Astrocyte (in vitro differentiated cells and primary cell): ENCODE data around the gene ANLN. TPM values are rescaled to one million over a fixed set of nuclear protein-coding genes. Genes with fewer than 3 reads are reported as not detected.
"Not testable (repeated sequence)": the region's sequence is repeated elsewhere in the genome, so short reads cannot be mapped to it uniquely, and the experiment has no call there.

Source experiments
- DNase-seq: peaks from one replicate; pipeline ENCODE4 v3.0.0-alpha.2; 2010; ENCODE audit warnings: low read depth
- FAIRE-seq: peaks from 2 replicates; lab custom pipeline; 2011; peaks lifted over from hg19 to GRCh38; lab: Jason Lieb, UNC
- H2AFZ ChIP-seq: 2 replicates; pipeline ENCODE4 v1.6.0; 2012; ENCODE audit warnings: low read depth, low read length, inconsistent platforms
- H3K27ac ChIP-seq: 2 replicates; pipeline ENCODE4 v1.5.1; 2011; ENCODE audit warnings: low read depth, low read length, inconsistent platforms
- H3K27me3 ChIP-seq: 2 replicates; pipeline ENCODE4 v1.6.0; 2011; ENCODE audit warnings: low read length, inconsistent platforms; ENCODE audit not compliant: insufficient read depth
- H3K36me3 ChIP-seq: 2 replicates; pipeline ENCODE4 v1.5.1; 2011; ENCODE audit warnings: low read length, inconsistent platforms; ENCODE audit not compliant: insufficient read depth
- H3K4me1 ChIP-seq: 2 replicates; pipeline ENCODE4 v1.5.1; 2011; ENCODE audit warnings: low read length, inconsistent platforms; ENCODE audit not compliant: insufficient read depth
- H3K4me2 ChIP-seq: 2 replicates; pipeline ENCODE4 v1.6.0; 2012; ENCODE audit warnings: low read length, inconsistent platforms
- H3K4me3 ChIP-seq: 2 replicates; pipeline ENCODE4 v1.5.1; 2011; ENCODE audit warnings: low read depth, mild to moderate bottlenecking, low read length, inconsistent platforms; ENCODE audit not compliant: insufficient read depth
- H3K79me2 ChIP-seq: 2 replicates; pipeline ENCODE4 v1.6.0; 2012; ENCODE audit warnings: mild to moderate bottlenecking, low read length, inconsistent platforms; ENCODE audit not compliant: insufficient read depth
- H3K9ac ChIP-seq: 2 replicates; pipeline ENCODE4 v1.6.0; 2012; ENCODE audit warnings: mild to moderate bottlenecking, low read length, inconsistent platforms
- H3K9me3 ChIP-seq: 2 replicates; pipeline ENCODE4 v1.5.1; 2012; ENCODE audit warnings: low read depth, mild to moderate bottlenecking, low read length, inconsistent platforms; ENCODE audit not compliant: insufficient read depth
- H4K20me1 ChIP-seq: 2 replicates; pipeline ENCODE4 v1.6.0; 2012; ENCODE audit warnings: low read length, inconsistent platforms; ENCODE audit not compliant: insufficient read depth
- H3K27ac Mint-ChIP-seq: one replicate; pipeline ENCODE4 v1.8.0; 2021; ENCODE audit warnings: mild to moderate bottlenecking, mixed read lengths; ENCODE audit not compliant: unreplicated experiment
- H3K27me3 Mint-ChIP-seq: one replicate; pipeline ENCODE4 v1.8.0; 2021; ENCODE audit warnings: low read depth, mixed read lengths; ENCODE audit not compliant: unreplicated experiment
- H3K36me3 Mint-ChIP-seq: one replicate; pipeline ENCODE4 v1.8.0; 2021; ENCODE audit warnings: low read depth, mixed read lengths; ENCODE audit not compliant: unreplicated experiment
- H3K4me1 Mint-ChIP-seq: one replicate; pipeline ENCODE4 v1.8.0; 2021; ENCODE audit warnings: low read depth, mixed read lengths; ENCODE audit not compliant: unreplicated experiment
- H3K4me3 Mint-ChIP-seq: one replicate; pipeline ENCODE4 v1.8.0; 2021; ENCODE audit warnings: mild to moderate bottlenecking, moderate library complexity, mixed read lengths; ENCODE audit not compliant: unreplicated experiment
- H3K9me3 Mint-ChIP-seq: one replicate; pipeline ENCODE4 v1.8.0; 2021; ENCODE audit warnings: mild to moderate bottlenecking, mixed read lengths; ENCODE audit not compliant: unreplicated experiment
- EZH2 ChIP-seq: IDR thresholded peaks from 2 replicates; pipeline ENCODE4 v1.6.1; 2012; ENCODE audit warnings: mild to moderate bottlenecking, low read length, inconsistent platforms; ENCODE audit not compliant: insufficient read depth
- total RNA-seq: library from RNA; stranded (reverse); gene quantifications from 2 replicates; pipeline ENCODE4 v1.2.1, GENCODE V29; 2021
- TF ChIP-seq, protein P1 (sequence below): IDR thresholded peaks from 2 replicates; pipeline ENCODE4 v1.5.1; 2011; ENCODE audit warnings: low read depth, mild to moderate bottlenecking, inconsistent platforms, low read length, moderate library complexity; ENCODE audit not compliant: insufficient read depth

ANLN gene
- total RNA-seq, 1 donor from 2014 or later = 20.4 TPM

DNA sequence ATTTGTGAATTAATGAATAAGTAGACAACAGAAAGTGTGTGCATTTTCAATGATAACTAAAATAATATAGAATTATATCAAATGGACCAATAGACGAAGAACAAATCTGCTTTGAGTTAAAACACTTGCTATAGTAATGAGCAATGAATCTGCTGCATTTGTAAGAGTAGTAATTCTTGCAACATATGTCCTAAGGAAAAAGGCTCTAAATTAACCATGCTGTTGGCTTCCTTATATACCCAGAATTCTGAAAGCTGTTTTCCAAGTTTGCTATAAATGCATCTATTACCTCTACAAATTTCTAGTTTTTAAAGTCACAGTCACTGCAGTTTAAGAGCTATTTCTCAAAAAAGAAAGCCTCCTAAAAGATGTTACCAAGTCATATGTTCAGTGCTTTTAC lies 20.5 kb upstream of the ANLN start:
- Histone ChIP-seq H3K9ac (no peak overlapping the region), H3K27me3 (no peaks in the 10 kb centered on the region), H3K4me2 (no peak overlapping the region), H3K36me3 (no peaks in the 10 kb centered on the region), H3K9me3 (no peaks in the 10 kb centered on the region), H3K79me2 (no peaks in the 10 kb centered on the region), H4K20me1 (no peaks in the 10 kb centered on the region), H3K4me3 (no peak overlapping the region), H3K4me1 (peaks cover 3% of the 10 kb centered on the region), H2AFZ (no peak overlapping the region), H3K27ac (no peak overlapping the region)
- no peak overlapping the region for H3K4me3 Mint-ChIP-seq
- DNase-seq (no peak), FAIRE-seq (no peak)
- no peaks in the 10 kb centered on the region for H3K9me3 Mint-ChIP-seq
- peaks cover 6% of the 10 kb centered on the region for H3K27me3 Mint-ChIP-seq
- no peaks in the 10 kb centered on the region for H3K4me1 Mint-ChIP-seq
- no peaks in the 10 kb centered on the region for H3K36me3 Mint-ChIP-seq
- no peak overlapping the region for H3K27ac Mint-ChIP-seq
- TF ChIP-seq, protein P1, sequence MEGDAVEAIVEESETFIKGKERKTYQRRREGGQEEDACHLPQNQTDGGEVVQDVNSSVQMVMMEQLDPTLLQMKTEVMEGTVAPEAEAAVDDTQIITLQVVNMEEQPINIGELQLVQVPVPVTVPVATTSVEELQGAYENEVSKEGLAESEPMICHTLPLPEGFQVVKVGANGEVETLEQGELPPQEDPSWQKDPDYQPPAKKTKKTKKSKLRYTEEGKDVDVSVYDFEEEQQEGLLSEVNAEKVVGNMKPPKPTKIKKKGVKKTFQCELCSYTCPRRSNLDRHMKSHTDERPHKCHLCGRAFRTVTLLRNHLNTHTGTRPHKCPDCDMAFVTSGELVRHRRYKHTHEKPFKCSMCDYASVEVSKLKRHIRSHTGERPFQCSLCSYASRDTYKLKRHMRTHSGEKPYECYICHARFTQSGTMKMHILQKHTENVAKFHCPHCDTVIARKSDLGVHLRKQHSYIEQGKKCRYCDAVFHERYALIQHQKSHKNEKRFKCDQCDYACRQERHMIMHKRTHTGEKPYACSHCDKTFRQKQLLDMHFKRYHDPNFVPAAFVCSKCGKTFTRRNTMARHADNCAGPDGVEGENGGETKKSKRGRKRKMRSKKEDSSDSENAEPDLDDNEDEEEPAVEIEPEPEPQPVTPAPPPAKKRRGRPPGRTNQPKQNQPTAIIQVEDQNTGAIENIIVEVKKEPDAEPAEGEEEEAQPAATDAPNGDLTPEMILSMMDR = no peak
- no peak for TF ChIP-seq EZH2

DNA sequence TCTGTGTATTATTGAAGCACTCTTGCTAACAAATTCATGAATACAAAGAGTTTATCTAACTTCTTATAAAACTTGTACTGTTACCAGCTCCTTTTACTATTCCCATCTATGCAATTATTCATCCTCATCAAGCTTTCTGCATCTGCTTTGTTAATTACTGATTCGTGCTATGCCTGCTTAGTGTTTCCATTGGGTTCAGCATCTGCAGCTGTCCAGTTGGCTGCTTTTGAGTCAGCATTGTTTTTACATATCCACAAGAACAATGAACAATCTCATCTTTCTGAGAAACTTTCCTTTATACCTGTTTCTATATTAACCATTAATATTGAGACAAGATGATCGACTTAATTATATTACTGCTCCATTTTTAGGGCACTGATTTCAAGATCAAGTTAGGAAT lies 19.6 kb upstream of the ANLN start:
- H3K27ac Mint-ChIP-seq = no peak overlapping the region
- DNase-seq (no peak), FAIRE-seq (no peak)
- Histone ChIP-seq H3K9ac (no peak overlapping the region), H3K27ac (no peak overlapping the region), H2AFZ (no peak overlapping the region), H4K20me1 (no peaks in the 10 kb centered on the region), H3K4me2 (no peak overlapping the region), H3K36me3 (no peaks in the 10 kb centered on the region), H3K9me3 (no peaks in the 10 kb centered on the region), H3K79me2 (no peaks in the 10 kb centered on the region), H3K4me3 (no peak overlapping the region), H3K27me3 (no peaks in the 10 kb centered on the region), H3K4me1 (peaks cover 3% of the 10 kb centered on the region)
- H3K36me3 Mint-ChIP-seq = no peaks in the 10 kb centered on the region
- peaks cover 6% of the 10 kb centered on the region for H3K27me3 Mint-ChIP-seq
- H3K9me3 Mint-ChIP-seq = no peaks in the 10 kb centered on the region
- no peaks in the 10 kb centered on the region for H3K4me1 Mint-ChIP-seq
- no peak for TF ChIP-seq EZH2
- TF ChIP-seq, protein P1 = no peak
- no peak overlapping the region for H3K4me3 Mint-ChIP-seq

DNA sequence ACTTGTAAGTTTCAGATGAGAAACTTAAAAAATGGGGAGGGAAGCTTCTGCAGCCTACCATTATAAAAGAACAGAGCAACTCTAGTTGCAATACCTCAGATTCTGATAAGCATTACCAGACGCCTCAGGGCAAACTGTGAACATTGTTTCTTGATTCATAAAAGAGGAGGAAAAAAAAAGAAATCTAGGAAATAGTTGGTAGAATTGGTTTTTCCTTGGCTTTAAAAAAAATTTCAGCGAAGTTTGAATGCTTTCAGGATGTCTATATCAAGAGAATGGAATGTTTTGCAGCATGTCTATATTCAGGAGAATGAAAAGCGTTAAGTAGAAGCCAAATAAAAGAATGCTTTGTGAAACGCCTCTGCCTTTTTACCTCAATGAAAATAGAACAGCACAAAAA lies 17.5 kb upstream of the ANLN start:
- no peak overlapping the region for H2AFZ ChIP-seq
- H3K4me2 ChIP-seq = peak overlapping the region; percentile 13
- no peaks in the 10 kb centered on the region for H3K9me3 ChIP-seq
- no peaks in the 10 kb centered on the region for H3K36me3 ChIP-seq
- H3K27ac ChIP-seq = no peak overlapping the region
- TF ChIP-seq, protein P1 = no peak
- TF ChIP-seq EZH2 = no peak
- no peaks in the 10 kb centered on the region for H4K20me1 ChIP-seq
- DNase-seq (no peak), FAIRE-seq (no peak)
- H3K27me3 Mint-ChIP-seq = peaks cover 8% of the 10 kb centered on the region
- H3K27ac Mint-ChIP-seq = no peak overlapping the region
- H3K79me2 ChIP-seq = no peaks in the 10 kb centered on the region
- H3K4me1 ChIP-seq = peaks cover 3% of the 10 kb centered on the region
- H3K4me3 Mint-ChIP-seq = no peak overlapping the region
- no peak overlapping the region for H3K4me3 ChIP-seq
- no peak overlapping the region for H3K9ac ChIP-seq
- H3K9me3 Mint-ChIP-seq = no peaks in the 10 kb centered on the region
- no peaks in the 10 kb centered on the region for H3K4me1 Mint-ChIP-seq
- H3K36me3 Mint-ChIP-seq = peaks cover 1% of the 10 kb centered on the region
- H3K27me3 ChIP-seq = no peaks in the 10 kb centered on the region

- H3K4me3 ChIP-seq, DNase-seq, FAIRE-seq, H3K4me1 Mint-ChIP-seq, H3K27me3 Mint-ChIP-seq, H3K4me2 ChIP-seq, H3K9ac ChIP-seq, H4K20me1 ChIP-seq, H3K27ac Mint-ChIP-seq, H3K27me3 ChIP-seq, H3K36me3 ChIP-seq, H2AFZ ChIP-seq, H3K9me3 Mint-ChIP-seq, H3K4me3 Mint-ChIP-seq, H3K79me2 ChIP-seq, H3K4me1 ChIP-seq, H3K9me3 ChIP-seq, H3K36me3 Mint-ChIP-seq, H3K27ac ChIP-seq: not testable (repeated sequence)
Measured at GRCh38 chr7:36378555-36378954, 11.1 kb upstream of the ANLN start.
